Cardiac fibroblast (primary cell): ENCODE results near the gene CTRB2.
"Not testable (repeated sequence)": the region's sequence is repeated elsewhere in the genome, so short reads cannot be mapped to it uniquely, and the experiment has no call there.

ENCODE experiments used
- DNase-seq, 2 donors: peaks; one replicate each; pipeline versions ENCODE4 v3.0.0 to v3.0.0-alpha.2; 2010; ENCODE audit warnings: low read depth in 2 of 2
- H3K4me3 ChIP-seq, 2 donors: replicated peaks in 1 of 2; 1 replicate in 1 of 2; 2 replicates in 1 of 2; pipeline ENCODE4 v1.5.1; 2011; ENCODE audit warnings: low read depth in 2 of 2, low read length in 2 of 2, mild to moderate bottlenecking in 2 of 2, moderate library complexity in 1 of 2
- CTCF ChIP-seq: IDR thresholded peaks from one replicate; pipeline ENCODE4 v1.5.1; 2011; ENCODE audit warnings: low read depth, mild to moderate bottlenecking, low read length, inconsistent platforms

The CTRB2 gene

GRCh38 chr16:75247249-75247648 lies 40.3 kb upstream of the CTRB2 start:
- no peak overlapping the region for H3K4me3 ChIP-seq
- no peak for DNase-seq
- no peak for TF ChIP-seq CTCF

GRCh38 chr16:75246504-75247205 lies 39.7 kb upstream of the CTRB2 start:
- peak; percentile 55 to 87 for DNase-seq
- no peak for TF ChIP-seq CTCF
- H3K4me3 ChIP-seq = no peak overlapping the region

- no peak for TF ChIP-seq CTCF
- peak overlapping the region; percentile 2 to 14 for H3K4me3 ChIP-seq
- DNase-seq = peak; percentile 97 to 98
These were observed 38.1 kb upstream of the CTRB2 start for GRCh38 chr16:75244844-75245758.

- H3K4me3 ChIP-seq = no peak overlapping the region
- TF ChIP-seq CTCF = no peak
- peak; percentile 59 to 86 for DNase-seq
These were observed 37.4 kb upstream of the CTRB2 start for GRCh38 chr16:75244225-75244809.

- TF ChIP-seq CTCF = no peak
- no peak overlapping the region for H3K4me3 ChIP-seq
- DNase-seq = no peak
These were observed 36.8 kb upstream of the CTRB2 start for GRCh38 chr16:75243667-75244224.

GRCh38 chr16:75242436-75243078 lies 35.6 kb upstream of the CTRB2 start:
- not testable (repeated sequence) for DNase-seq, H3K4me3 ChIP-seq
